HEK293 (cell line): Measurements from ENCODE around the gene ZFYVE19.

ENCODE experiments used
- CTCF ChIA-PET: fragments of 350-600 bp; formaldehyde crosslinking; extraction: SDS; loops from one replicate; lab custom pipeline; 2021; ENCODE audit warnings: antibody characterized with exemption; lab: Yijun Ruan, JAX
- POLR2A ChIA-PET: fragments of 300-600 bp; formaldehyde crosslinking; extraction: SDS; loops from one replicate; lab custom pipeline; 2020; ENCODE audit warnings: antibody characterized with exemption, inconsistent platforms; lab: Yijun Ruan, JAX
- H3K27ac ChIP-seq: fragments of 200-500 bp; sonication (Bioruptor generic); 2 replicates; pipeline ENCODE4 v1.5.1; 2014; ENCODE audit warnings: low read depth, low read length, control low read depth, inconsistent platforms; ENCODE audit errors: extremely low read depth
- H3K36me3 ChIP-seq, 2 experiments: fragments of 200-500 bp in 1 of 2; sonication (Bioruptor generic) in 1 of 2; 1 replicate in 1 of 2; 2 replicates in 1 of 2; pipeline ENCODE4 v1.5.1; 2014 to 2017; ENCODE audit warnings: inconsistent platforms in 2 of 2, low read length in 2 of 2; ENCODE audit not compliant: control insufficient read depth in 2 of 2, insufficient read depth in 1 of 2
- H3K4me1 ChIP-seq: fragments of 200-500 bp; sonication (Bioruptor generic); 2 replicates; pipeline ENCODE4 v1.5.1; 2014; ENCODE audit warnings: mild to moderate bottlenecking, low read length, inconsistent platforms; ENCODE audit not compliant: control insufficient read depth, insufficient read depth
- H3K4me3 ChIP-seq: 2 replicates; pipeline ENCODE4 v1.5.1; 2011; ENCODE audit warnings: low read depth, mild to moderate bottlenecking, control low read depth, low read length, moderate library complexity
- H3K9me3 ChIP-seq: fragments of 200-500 bp; sonication (Bioruptor generic); 2 replicates; pipeline ENCODE4 v1.5.1; 2014; ENCODE audit warnings: low read depth, low read length, inconsistent platforms; ENCODE audit not compliant: control insufficient read depth, insufficient read depth
- EGR2 ChIP-seq: fragments of 450-650 bp; formaldehyde crosslinking; IDR thresholded peaks from 2 replicates; pipeline ENCODE4 v1.5.1; 2016; ENCODE audit warnings: low read depth, missing biosample characterization, missing genetic modification characterization
- PRDM10 ChIP-seq: fragments of 450-650 bp; formaldehyde crosslinking; IDR thresholded peaks from 2 replicates; pipeline ENCODE4 v1.5.1; 2016; ENCODE audit warnings: missing biosample characterization, missing genetic modification characterization
- RBAK ChIP-seq: fragments of 450-650 bp; formaldehyde crosslinking; IDR thresholded peaks from 2 replicates; pipeline ENCODE4 v1.5.1; 2016; ENCODE audit warnings: missing biosample characterization, missing genetic modification characterization
- ZNF148 ChIP-seq: fragments of 450-650 bp; formaldehyde crosslinking; IDR thresholded peaks from 2 replicates; pipeline ENCODE4 v1.5.0; 2017; ENCODE audit warnings: missing biosample characterization, missing genetic modification characterization, borderline replicate concordance
- ZNF202 ChIP-seq: fragments of 450-650 bp; formaldehyde crosslinking; IDR thresholded peaks from 2 replicates; pipeline ENCODE4 v1.5.1; 2016; ENCODE audit warnings: missing biosample characterization, missing genetic modification characterization, borderline replicate concordance
- ZNF302 ChIP-seq: fragments of 450-650 bp; formaldehyde crosslinking; IDR thresholded peaks from 2 replicates; pipeline ENCODE4 v1.5.1; 2016; ENCODE audit warnings: missing biosample characterization, missing genetic modification characterization, low read depth
- ZNF704 ChIP-seq: fragments of 450-650 bp; formaldehyde crosslinking; IDR thresholded peaks from 2 replicates; pipeline ENCODE4 v1.5.1; 2016; ENCODE audit warnings: missing biosample characterization, missing genetic modification characterization
- ZNF747 ChIP-seq: fragments of 450-650 bp; formaldehyde crosslinking; IDR thresholded peaks from 2 replicates; pipeline ENCODE4 v1.5.1; 2016; ENCODE audit warnings: missing biosample characterization, missing genetic modification characterization
- ZSCAN23 ChIP-seq: fragments of 450-650 bp; formaldehyde crosslinking; IDR thresholded peaks from 2 replicates; pipeline ENCODE4 v1.5.1; 2016; ENCODE audit warnings: missing biosample characterization, missing genetic modification characterization

Gene ZFYVE19

GRCh38 chr15:40819048-40819447 is 12.2 kb downstream of the ZFYVE19 start (continued):
- no peak for TF ChIP-seq PRDM10
- TF ChIP-seq, all 188 proteins: peak for 0

GRCh38 chr15:40821195-40821594 is 14.3 kb downstream of the ZFYVE19 start:
- Histone ChIP-seq H3K4me1 (no peaks in the 10 kb centered on the region), H3K4me3 (no peak overlapping the region), H3K27ac (no peak overlapping the region), H3K9me3 (no peaks in the 10 kb centered on the region), H3K36me3 (no peaks in the 10 kb centered on the region)
- TF ChIP-seq ZNF148 (tag by site-specific recombination) (no peak), PRDM10 (peak; percentile 88), ZNF704 (no peak), RBAK (no peak), EGR2 (tag by site-specific recombination) (peak; percentile 82; the same call in 1 of the 2 replicates), ZSCAN23 (no peak), ZNF747 (tag by site-specific recombination) (no peak)
- CTCF ChIA-PET, result no interaction called here
- POLR2A ChIA-PET, result no interaction called here

- CTCF ChIA-PET, result no interaction called here
- TF ChIP-seq ZNF302 (tag by site-specific recombination) (no peak), ZNF202 (tag by site-specific recombination) (no peak)
- no peak overlapping the region for H3K27ac ChIP-seq
- no peaks in the 10 kb centered on the region for H3K9me3 ChIP-seq
- H3K36me3 ChIP-seq, result no peaks in the 10 kb centered on the region
- no peaks in the 10 kb centered on the region for H3K4me1 ChIP-seq
- POLR2A ChIA-PET, result interaction anchor here (0.6 kb wide), 1 partner anchor 55 kb away, joined by 4 read pairs; no protein-coding TSS in a partner anchor
- H3K4me3 ChIP-seq, result no peak overlapping the region
These were observed 16.9 kb downstream of the ZFYVE19 start for GRCh38 chr15:40823572-40824343.
